K562 (cell line): ENCODE results near the gene SERPINE2. TPM values are rescaled to one million over a fixed set of nuclear protein-coding genes. Genes with fewer than 3 reads are reported as not detected.

Experiments used
- ATAC-seq: fragments of 200-7000 bp; cut with Tn5 transposase; 3 replicates; pipeline ENCODE4 v1.9.1; 2020; ENCODE audit warnings: moderate library complexity
- BruUV-seq: library from RNA; stranded (reverse); fragments of 400-500 nt; replicated peaks from 2 replicates; lab custom pipeline; 2021; lab: Mats Ljungman, UMichigan
- CTCF ChIA-PET: fragments of 300-600 bp; formaldehyde crosslinking; extraction: SDS; loops from one replicate; lab custom pipeline; 2021; ENCODE audit warnings: low intra/inter-chr PET ratio; lab: Yijun Ruan, JAX
- POLR2A ChIA-PET: fragments of 300-600, 350-650 bp; sonication (Branson Sonifier 250); formaldehyde crosslinking; extraction: SDS; loops from one replicate; lab custom pipeline; 2021; ENCODE audit warnings: antibody characterized with exemption, inconsistent platforms; lab: Yijun Ruan, JAX
- DNase-seq, 4 experiments: peaks; one replicate each; pipeline versions ENCODE4 v3.0.0 to v3.0.0-alpha.2; 2011 to 2018; ENCODE audit warnings: low spot score in 3 of 4, mixed read lengths in 3 of 4; ENCODE audit errors: extremely low read depth in 1 of 4
- FAIRE-seq: peaks from 2 replicates; lab custom pipeline; 2011; peaks lifted over from hg19 to GRCh38; lab: Jason Lieb, UNC
- H2AFZ ChIP-seq: 2 replicates; pipeline ENCODE4 v1.6.0; 2011; ENCODE audit warnings: low read depth, low read length, control low read depth, inconsistent platforms
- H3K27ac ChIP-seq: fragments of 200-600 bp; 3 replicates; pipeline ENCODE4 v1.8.0; 2011; ENCODE audit warnings: low read depth, mild to moderate bottlenecking, control low read depth, inconsistent platforms, low read length, moderate library complexity, mixed read lengths; ENCODE audit errors: extremely low read depth
- H3K27me3 ChIP-seq, 2 experiments: fragments of 300-600 bp in 1 of 2; 2 replicates in 1 of 2; 3 replicates in 1 of 2; pipeline versions ENCODE4 v1.6.0 to v1.8.0; 2011; ENCODE audit warnings: inconsistent platforms in 2 of 2, low read length in 2 of 2, mild to moderate bottlenecking in 1 of 2, mixed read lengths in 1 of 2, moderate library complexity in 1 of 2; ENCODE audit not compliant: control insufficient read depth in 2 of 2, insufficient read depth in 2 of 2
- H3K36me3 ChIP-seq: fragments of 300-600 bp; 3 replicates; pipeline ENCODE4 v1.8.0; 2011; ENCODE audit warnings: mild to moderate bottlenecking, low read length, inconsistent platforms; ENCODE audit not compliant: control insufficient read depth, insufficient read depth
- H3K4me1 ChIP-seq, 2 experiments: fragments of 200-600 bp in 1 of 2; replicated peaks in 1 of 2; 2 replicates in 1 of 2; 3 replicates in 1 of 2; pipeline versions ENCODE4 v1.5.1 to v1.8.0; 2011; ENCODE audit warnings: inconsistent platforms in 2 of 2, low read length in 2 of 2, mild to moderate bottlenecking in 1 of 2, mixed read lengths in 1 of 2, moderate library complexity in 1 of 2; ENCODE audit not compliant: control insufficient read depth in 2 of 2, insufficient read depth in 2 of 2
- H3K4me2 ChIP-seq: 2 replicates; pipeline ENCODE4 v1.6.1; 2011; ENCODE audit warnings: low read length, control low read depth, inconsistent platforms, mixed read lengths; ENCODE audit not compliant: insufficient read depth
- H3K4me3 ChIP-seq: fragments of 200-600 bp; sonication (generic), shearing (Covaris generic); 2 replicates; pipeline ENCODE4 v1.5.1; 2016; ENCODE audit warnings: control low read depth, inconsistent platforms
- H3K79me2 ChIP-seq: fragments of 200-600 bp; 3 replicates; pipeline ENCODE4 v1.8.0; 2011; ENCODE audit warnings: low read length, inconsistent platforms; ENCODE audit not compliant: control insufficient read depth, insufficient read depth
- H3K9ac ChIP-seq, 2 experiments: 2 replicates each; pipeline versions ENCODE4 v1.6.0 to v1.6.1; 2011; ENCODE audit warnings: low read depth in 2 of 2, low read length in 2 of 2, control low read depth in 1 of 2, inconsistent platforms in 1 of 2, mild to moderate bottlenecking in 1 of 2, mixed read lengths in 1 of 2; ENCODE audit not compliant: insufficient read depth in 1 of 2
- H3K9me1 ChIP-seq: one replicate; pipeline ENCODE4 v1.6.0; 2011; ENCODE audit warnings: inconsistent platforms, mild to moderate bottlenecking, low read length, moderate library complexity; ENCODE audit not compliant: control insufficient read depth, insufficient read depth
- H3K9me3 ChIP-seq: replicated peaks from 2 replicates; pipeline ENCODE4 v1.5.1; 2011; ENCODE audit warnings: low read depth, low read length, inconsistent platforms; ENCODE audit not compliant: control insufficient read depth, insufficient read depth
- H4K20me1 ChIP-seq: replicated peaks from 2 replicates; pipeline ENCODE4 v1.6.1; 2011; ENCODE audit warnings: low read length, inconsistent platforms, mixed read lengths; ENCODE audit not compliant: control insufficient read depth, insufficient read depth
- ADNP ChIP-seq: fragments of 200-800 bp; sonication (Bioruptor generic); IDR thresholded peaks from 2 replicates; pipeline ENCODE4 v1.6.1; 2016; ENCODE audit warnings: missing genetic modification characterization, missing compliant biosample characterization
- BACH1 ChIP-seq: fragments of 200-800 bp; sonication (Bioruptor generic); IDR thresholded peaks from 2 replicates; pipeline ENCODE4 v1.6.1; 2016; ENCODE audit warnings: missing genetic modification characterization, missing compliant biosample characterization
- BMI1 ChIP-seq: fragments of 150-350 bp; IDR thresholded peaks from 2 replicates; pipeline ENCODE4 v1.6.1; 2014; ENCODE audit warnings: low read length
- BRF1 ChIP-seq: IDR thresholded peaks from 3 replicates; pipeline ENCODE4 v1.6.1; 2011; ENCODE audit warnings: borderline replicate concordance, mild to moderate bottlenecking; ENCODE audit not compliant: insufficient read length; ENCODE audit errors: extremely low read depth
- CBFA2T3 ChIP-seq: fragments of 450-650 bp; IDR thresholded peaks from 2 replicates; pipeline ENCODE4 v1.6.1; 2017
- GATAD2B ChIP-seq: fragments of 450-650 bp; IDR thresholded peaks from 2 replicates; pipeline ENCODE4 v1.6.1; 2017; ENCODE audit warnings: mild to moderate bottlenecking, borderline replicate concordance
- HDAC2 ChIP-seq: fragments of 450-650 bp; IDR thresholded peaks from 2 replicates; pipeline ENCODE4 v1.6.1; 2016; ENCODE audit warnings: mild to moderate bottlenecking
- HEY1 ChIP-seq: fragments of 250-450 bp; sonication (Bioruptor Pico); IDR thresholded peaks from 2 replicates; pipeline ENCODE4 v1.5.0; 2020; ENCODE audit warnings: mild to moderate bottlenecking, moderate library complexity, borderline replicate concordance
- ID3 ChIP-seq, 2 experiments: fragments of 250-450 bp in 1 of 2; fragments of 450-650 bp in 1 of 2; sonication (Bioruptor Pico) in 1 of 2; IDR thresholded peaks; 2 replicates each; pipeline versions ENCODE4 v1.6.1 to v1.8.0; 2016 to 2021; ENCODE audit warnings: mild to moderate bottlenecking in 2 of 2, moderate library complexity in 2 of 2, missing compliant biosample characterization in 1 of 2, missing genetic modification characterization in 1 of 2
- MBD1 ChIP-seq: fragments of 250-450 bp; sonication (Bioruptor Pico); IDR thresholded peaks from 2 replicates; pipeline ENCODE4 v1.8.0; 2022; ENCODE audit warnings: inconsistent platforms
- NCOA6 ChIP-seq: fragments of 450-650 bp; IDR thresholded peaks from 2 replicates; pipeline ENCODE4 v1.6.1; 2017; ENCODE audit warnings: mild to moderate bottlenecking
- PHF21A ChIP-seq: fragments of 450-650 bp; IDR thresholded peaks from 2 replicates; pipeline ENCODE4 v1.6.1; 2017; ENCODE audit warnings: low read depth, borderline replicate concordance
- SRSF7 ChIP-seq: fragments of 200-400 bp; formaldehyde crosslinking; optimal IDR thresholded peaks from 2 replicates; pipeline ENCODE3; 2017; ENCODE audit warnings: mild to moderate bottlenecking, low read depth, low read length
- TCFL5 ChIP-seq: fragments of 250-450 bp; sonication (Bioruptor Pico); conservative IDR thresholded peaks from 2 replicates; pipeline ENCODE4 v1.6.1; 2021; ENCODE audit warnings: mild to moderate bottlenecking, moderate library complexity, matching md5 sums
- TEAD4 ChIP-seq, 2 experiments: sonication (generic) in 1 of 2; formaldehyde crosslinking in 1 of 2; IDR thresholded peaks; 2 replicates each; pipeline versions ENCODE4 v1.6.1 to v1.8.0; 2012 to 2022; ENCODE audit warnings: borderline replicate concordance in 1 of 2, inconsistent platforms in 1 of 2, low read length in 1 of 2, mild to moderate bottlenecking in 1 of 2, missing genetic modification reagents in 1 of 2
- ZBTB33 ChIP-seq: sonication (generic); formaldehyde crosslinking; IDR thresholded peaks from 2 replicates; pipeline ENCODE4 v1.8.1; 2023; ENCODE audit warnings: mild to moderate bottlenecking, missing genetic modification reagents
- WGBS: fragments of 100-300 bp; shearing (Covaris generic); methylation state at CpG from one replicate; pipeline ENCODE4 v1.1.6; 2016; ENCODE audit warnings: low coverage, mixed read lengths; ENCODE audit not compliant: insufficient coverage; ENCODE audit errors: missing lambda C conversion rate; 5-methylcytosine and 5-hydroxymethylcytosine counted together
- in situ Hi-C: fragments of 300-500 bp; cut with MboI; formaldehyde crosslinking; loops from 4 replicates; pipeline ENCODE4 v1.15.0; 2018; ENCODE audit warnings: inconsistent platforms, mixed read lengths
- intact Hi-C: fragments of 100-400 bp; cut with micrococcal nuclease; formaldehyde crosslinking; loops from 2 replicates; pipeline ENCODE4 v1.14.2; 2022
- polyA plus RNA-seq, 8 experiments: library from polyadenylated mRNA; depleted of rRNA in 4 of 8; stranded (reverse) in 5 of 8; unstranded in 3 of 8; fragments of >200 nt; fragmentation: Nextera tagmentation in 2 of 8; fragmentation: Illumina TruSeq in 1 of 8; extraction: Ambion mirVana in 2 of 8; extraction: Trizol in 1 of 8; gene quantifications; 2 replicates each; pipeline versions ENCODE4 v1.2.1 to v1.2.3, GENCODE V29; 2011 to 2014; ENCODE audit warnings: inconsistent platforms in 1 of 8, missing spikeins in 1 of 8
- total RNA-seq, 7 experiments: library from RNA; depleted of rRNA in 6 of 7; stranded (reverse); fragments of >200 nt in 6 of 7; fragmentation: Illumina TruSeq in 2 of 7; extraction: Trizol in 2 of 7; gene quantifications; 2 replicates each; pipeline versions ENCODE4 v1.2.1 to v1.2.3, GENCODE V29; 2011 to 2021; ENCODE audit warnings: low replicate concordance in 1 of 7

Gene SERPINE2
- total and polyA plus RNA-seq, 9 of the 15 experiments (the other 6 are each of a cell fraction or from before 2014, with no cell fraction given): 0.03 to 0.16 (median 0.13) TPM; not detected in 6

- in situ Hi-C loops: no loop called here
- CTCF ChIA-PET: no interaction called here
- Histone ChIP-seq H3K27me3 (peaks cover 7 to 10% of the 10 kb centered on the region in 2 experiments; a peak in 3 of 5 replicates), H3K36me3 (no peaks in the 10 kb centered on the region), H3K9ac (no peak overlapping the region), H3K27ac (no peak overlapping the region), H3K4me2 (no peak overlapping the region), H3K4me1 (no peaks in the 10 kb centered on the region), H3K9me3 (no peaks in the 10 kb centered on the region), H4K20me1 (no peaks in the 10 kb centered on the region), H3K4me3 (no peak overlapping the region), H2AFZ (no peak overlapping the region), H3K9me1 (no peaks in the 10 kb centered on the region), H3K79me2 (no peaks in the 10 kb centered on the region)
- DNase-seq (no peak), FAIRE-seq (no peak), ATAC-seq (peak; percentile 73)
- intact Hi-C loops: no loop called here
- BruUV-seq: no TSS peak
- POLR2A ChIA-PET: no interaction called here
- WGBS: 2% methylated on average over 11 of the region's 12 CpGs
- TF ChIP-seq CBFA2T3 (no peak), PHF21A (no peak), TEAD4 (IDR thresholded peaks at IDR 0.05; ENCODE audit: low read length) (no peak), TEAD4 (CRISPR knock-in tag; IDR thresholded peaks at IDR 0.05; ENCODE audit: borderline replicate concordance) (no peak), BRF1 (no peak), BACH1 (tag) (no peak), SRSF7 (no peak), NCOA6 (no peak), MBD1 (CRISPR knock-in tag) (no peak), GATAD2B (no peak), ADNP (tag) (no peak), TCFL5 (CRISPR knock-in tag) (no peak), ZBTB33 (no peak), BMI1 (no peak), ID3 (CRISPR knock-in tag; IDR thresholded peaks at IDR 0.05) (no peak), ID3 (tag; IDR thresholded peaks at IDR 0.05) (no peak), HDAC2 (no peak), HEY1 (CRISPR knock-in tag) (no peak)
Observed at GRCh38 chr2:224008702-224009261, 30.3 kb downstream of the SERPINE2 start.
